GM19025 (cell line): ENCODE measurements around the gene PPP1R27.

Experiments
- ATAC-seq: cut with Tn5 transposase; IDR thresholded peaks from one replicate; pipeline ENCODE4 v1.9.1; 2021; ENCODE audit warnings: mild to moderate bottlenecking, low read depth, moderate library complexity; ENCODE audit not compliant: unreplicated experiment

PPP1R27 gene

DNA sequence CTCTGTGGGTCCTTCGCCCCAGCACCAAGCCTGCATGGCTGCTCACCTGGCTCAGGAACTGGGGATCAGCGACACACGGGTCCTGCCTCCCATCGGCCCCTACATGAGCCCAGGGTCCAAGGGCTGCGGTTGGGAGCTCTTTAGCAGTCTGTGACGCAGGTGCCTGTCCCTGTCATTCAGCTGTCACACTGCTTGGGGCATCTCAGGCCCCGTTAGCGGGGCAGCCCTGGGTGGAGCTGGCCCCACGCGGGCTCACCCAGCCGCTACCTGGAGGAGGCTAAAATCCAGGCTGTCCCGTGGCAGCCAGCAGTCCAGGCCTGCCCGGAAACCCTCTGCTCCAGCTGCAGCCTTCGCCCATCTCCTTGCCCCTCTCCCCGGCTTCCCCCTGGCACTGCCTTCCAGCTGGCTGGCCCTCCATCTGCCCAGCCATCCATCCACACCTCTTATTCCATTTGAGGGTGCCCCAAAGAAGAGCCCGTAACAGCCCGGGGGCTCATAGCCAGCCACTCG lies 27.6 kb downstream of the PPP1R27 start:
- no peak for ATAC-seq

DNA sequence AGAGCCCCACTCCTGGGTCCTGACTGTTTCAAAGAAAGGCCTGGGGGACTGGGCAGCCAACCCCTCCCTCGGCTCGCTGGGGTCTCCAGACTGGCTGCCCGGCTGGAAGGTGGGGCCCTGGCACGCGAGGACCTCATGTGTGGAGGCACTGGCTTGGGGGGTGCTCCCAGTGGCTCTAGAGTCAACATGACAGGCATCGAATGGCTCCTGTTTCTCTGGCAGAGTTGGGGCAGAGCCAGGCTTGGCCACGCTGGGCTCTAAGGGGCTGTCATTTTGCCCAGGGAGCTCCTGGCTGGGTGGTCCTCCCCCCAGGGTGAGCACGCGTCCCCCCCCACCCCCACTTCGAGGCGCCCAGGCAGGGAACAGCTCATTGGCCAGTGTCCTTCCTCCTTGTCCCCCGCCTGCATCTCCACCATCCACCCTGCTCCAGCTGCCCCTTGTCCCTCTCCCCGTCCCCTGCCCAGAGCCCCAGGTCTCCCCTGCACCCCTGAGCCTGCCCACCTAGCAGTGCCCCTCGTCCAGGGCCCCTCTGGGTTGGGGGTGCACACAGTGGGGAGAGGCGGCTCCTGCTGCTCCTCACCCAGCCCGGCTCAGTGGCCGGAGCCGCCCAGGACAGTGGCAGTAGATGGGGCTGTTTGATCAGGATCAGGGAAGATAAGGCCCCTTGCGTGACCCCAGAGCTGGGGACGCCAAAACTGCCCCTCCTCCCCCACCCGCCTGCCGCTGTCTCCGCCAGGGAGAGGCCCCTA lies 28.2 kb downstream of the PPP1R27 start:
- no peak for ATAC-seq

DNA sequence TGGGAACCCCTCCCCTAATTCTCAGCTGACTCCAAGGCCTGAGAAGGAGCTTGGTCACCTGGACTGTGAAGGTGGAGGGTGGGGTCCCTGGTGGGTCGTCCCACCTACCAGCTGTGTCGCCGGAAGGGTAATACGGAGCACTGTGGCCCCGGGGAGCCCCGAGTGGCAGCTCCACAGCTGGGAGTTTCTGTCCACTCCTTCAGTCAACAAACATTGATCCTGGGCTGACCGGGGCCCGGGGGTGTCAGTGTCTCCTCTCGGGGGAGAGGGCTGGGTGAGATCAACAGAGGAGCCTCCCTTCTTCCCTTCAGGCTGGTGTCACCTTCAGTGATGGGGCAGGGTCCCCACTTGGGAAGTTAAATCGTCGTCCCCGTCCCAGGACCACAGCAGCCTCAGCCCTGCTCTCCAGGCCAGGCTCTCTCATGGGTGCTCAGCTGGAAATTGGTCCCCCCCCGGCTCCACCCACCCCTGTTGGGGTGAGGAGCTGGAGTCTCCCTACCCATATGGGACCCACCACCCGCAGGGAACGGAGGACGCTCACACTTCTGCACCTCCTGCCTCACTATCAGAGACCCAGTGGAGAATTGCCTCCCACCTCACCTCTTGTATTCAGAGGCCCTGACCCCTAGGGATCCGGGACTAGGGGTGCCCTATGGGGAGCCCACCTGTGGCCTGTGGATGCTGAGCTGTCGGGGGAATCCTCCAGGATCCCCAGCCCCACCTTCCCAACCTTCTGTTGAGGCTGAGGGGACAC lies 29.0 kb downstream of the PPP1R27 start:
- no peak for ATAC-seq

DNA sequence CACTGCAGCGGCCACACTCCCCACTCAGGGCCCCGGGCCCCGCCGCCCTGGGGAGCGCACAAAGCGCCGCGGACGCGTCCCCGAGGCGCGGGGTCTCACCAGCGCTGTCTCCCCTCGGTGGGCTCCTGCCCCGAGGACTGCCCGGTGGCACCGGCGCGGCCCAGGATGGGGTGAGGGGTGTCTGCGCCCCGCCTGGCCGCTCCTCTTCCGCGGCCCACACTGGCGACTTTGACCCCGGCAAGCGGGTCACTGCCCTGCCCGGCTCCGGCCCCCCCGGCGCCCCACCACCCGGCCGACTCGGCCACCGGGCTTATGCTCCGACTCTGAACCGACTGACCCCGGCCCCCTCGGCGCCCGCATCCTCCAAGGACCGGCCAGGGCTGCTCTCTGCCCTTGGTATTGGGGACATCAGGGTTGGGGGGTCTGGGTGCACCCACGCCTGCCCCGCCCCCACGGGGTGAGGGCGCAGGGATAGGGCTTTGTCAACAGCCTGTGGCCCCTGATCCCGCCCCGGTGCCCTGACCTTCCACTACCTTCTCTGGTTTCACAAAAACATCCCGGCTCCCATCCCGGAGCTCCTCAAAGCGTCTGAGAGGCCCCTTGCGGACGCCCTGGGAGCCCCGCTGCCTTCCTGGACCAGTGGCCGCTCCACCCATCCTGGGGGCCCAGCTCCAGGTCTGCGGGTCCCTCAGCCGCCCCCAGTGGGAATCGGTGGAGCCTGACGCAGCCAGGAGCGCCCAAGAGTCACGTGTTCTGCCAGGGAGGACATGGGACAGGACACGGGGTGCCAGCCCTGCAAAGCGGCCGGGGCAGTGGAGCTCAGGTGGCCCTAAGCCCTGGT lies 30.1 kb downstream of the PPP1R27 start:
- no peak for ATAC-seq

DNA sequence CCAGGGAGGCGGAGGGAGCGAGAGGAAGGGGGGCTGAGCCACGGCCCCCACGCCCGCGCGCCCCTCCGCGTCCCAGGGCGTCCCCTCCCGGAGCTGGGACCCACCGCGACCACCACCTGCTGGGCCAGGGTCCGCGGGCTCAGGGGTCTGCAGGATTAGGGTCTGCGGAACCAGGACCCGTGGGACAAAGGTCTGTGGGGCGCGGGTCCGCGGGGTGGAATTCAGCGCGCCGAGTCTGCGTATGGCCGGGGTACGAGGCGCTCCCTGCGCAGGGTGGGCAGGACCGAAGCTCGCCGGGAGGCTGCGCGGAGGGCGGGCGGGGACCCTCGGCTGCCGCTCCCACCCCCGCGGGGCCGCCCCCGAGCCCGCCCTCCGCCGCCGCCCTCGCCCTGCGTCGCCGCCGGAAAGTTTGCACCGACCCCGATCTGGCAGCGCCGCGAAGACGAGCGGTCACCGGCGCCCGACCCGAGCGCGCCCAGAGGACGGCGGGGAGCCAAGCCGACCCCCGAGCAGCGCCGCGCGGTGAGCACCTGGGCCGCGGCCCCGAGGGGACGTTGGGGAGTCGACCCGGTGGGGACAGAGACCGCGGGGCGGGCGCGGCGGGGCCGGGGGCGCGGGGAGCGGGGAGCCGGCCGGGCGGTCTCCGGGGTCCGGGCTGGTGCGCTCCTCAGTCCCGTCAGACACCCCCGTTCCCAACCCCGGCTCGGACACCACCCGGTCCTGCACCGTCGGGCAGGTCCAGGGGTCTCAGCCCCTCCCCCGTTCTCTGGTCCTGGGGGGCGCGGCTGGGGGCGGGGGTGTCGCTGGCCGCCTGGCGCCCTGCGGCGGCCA lies 30.9 kb downstream of the PPP1R27 start, which contains the start of gene GCGR:
TSS of gene GCGR (plus strand) at position 423 of the 831 bp plus-strand sequence. CDS start 4,869 bp downstream, outside the sequence.
- ATAC-seq, result no peak

DNA sequence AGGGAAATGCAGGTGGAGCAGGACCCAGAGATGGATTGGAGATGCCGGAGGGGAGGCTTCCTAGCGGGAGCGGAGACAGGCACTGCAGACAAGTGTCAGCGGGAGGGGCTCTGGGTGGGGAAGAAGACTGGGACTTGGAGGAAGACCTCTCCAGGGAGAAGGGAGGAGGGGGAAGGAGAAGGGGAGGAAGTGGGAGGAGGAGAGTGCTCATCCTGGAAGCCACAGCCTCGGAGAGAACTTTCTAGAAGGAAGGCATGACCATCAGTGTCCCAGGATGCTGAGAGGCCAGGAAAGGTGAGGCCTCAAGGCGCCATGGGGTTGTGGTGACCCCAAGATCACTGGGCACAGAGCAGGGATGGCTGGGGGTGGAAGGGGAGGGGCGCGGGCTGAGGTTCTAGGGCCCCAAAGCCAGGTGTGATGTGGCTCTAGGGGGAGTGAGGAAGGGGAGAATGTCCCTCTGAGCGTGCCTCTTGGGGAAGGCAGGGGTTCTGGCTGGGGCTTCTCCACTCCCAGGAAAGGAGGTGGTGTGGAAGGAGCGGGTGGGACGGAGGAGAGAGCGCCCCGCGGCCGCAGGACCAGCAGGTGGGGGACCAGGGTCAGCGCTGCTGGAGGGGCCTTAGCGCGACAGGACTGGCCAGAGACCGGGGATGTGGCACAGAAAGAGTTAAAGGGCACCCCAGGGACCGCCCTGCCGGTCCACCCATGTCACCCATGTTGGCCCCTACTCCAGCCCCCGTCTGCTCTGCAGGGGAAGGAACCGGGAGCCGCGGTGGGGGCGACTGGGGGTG lies 31.8 kb downstream of the PPP1R27 start:
- no peak for ATAC-seq

DNA sequence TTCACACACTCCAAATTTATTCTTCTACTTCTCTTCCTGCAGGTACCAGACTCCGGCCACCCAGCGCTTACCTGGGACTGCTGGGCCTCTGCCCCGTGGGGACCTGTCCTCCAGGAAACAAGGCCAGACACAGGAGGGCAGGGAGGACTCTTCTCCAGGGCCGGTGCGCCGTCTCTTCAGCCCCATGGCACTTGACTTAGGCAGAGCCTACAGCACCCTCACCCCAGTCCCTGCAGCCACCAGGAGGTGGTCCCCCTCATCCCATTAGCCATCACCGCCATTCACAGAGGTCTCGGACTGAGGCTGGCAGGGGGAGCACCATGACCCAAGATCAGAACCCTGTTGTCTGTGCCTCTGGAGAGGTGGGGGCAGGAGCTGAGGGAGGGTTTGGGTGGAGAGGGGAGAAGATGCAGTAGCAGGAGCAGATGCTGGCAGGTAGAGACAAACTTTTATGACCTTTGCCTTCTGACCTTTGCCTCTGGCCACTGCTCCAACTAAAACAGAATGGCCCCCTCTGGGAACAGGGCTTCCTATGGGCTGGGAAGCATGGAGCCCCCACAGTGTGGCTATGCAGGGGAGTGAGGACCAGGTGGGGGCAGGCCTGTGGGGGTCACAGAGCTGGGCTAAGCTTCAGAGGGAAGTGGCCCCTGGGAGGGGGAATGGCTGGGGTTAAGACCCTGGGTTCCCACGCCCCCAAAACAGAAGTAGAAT lies 32.6 kb downstream of the PPP1R27 start:
- no peak for ATAC-seq

DNA sequence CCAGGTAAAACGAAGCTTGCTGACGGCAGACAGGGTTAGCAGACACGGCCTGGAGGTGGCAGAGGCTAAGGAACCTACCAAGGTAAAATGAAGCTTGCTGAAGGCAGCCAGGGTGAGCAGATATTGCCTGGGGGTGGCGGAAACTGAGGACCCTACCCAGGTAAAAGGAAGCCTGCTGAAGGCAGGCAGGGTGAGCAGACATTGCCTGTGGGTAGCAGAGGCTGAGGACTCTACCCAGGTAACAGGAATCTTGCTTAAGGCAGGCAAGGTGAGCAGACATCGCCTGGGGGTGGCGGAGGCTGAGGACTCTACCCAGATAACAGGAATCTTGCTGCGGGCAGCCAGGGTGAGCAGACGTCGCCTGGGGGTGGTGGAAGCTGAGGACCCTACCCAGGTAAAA lies 33.5 kb downstream of the PPP1R27 start:
- ATAC-seq, result no peak

DNA sequence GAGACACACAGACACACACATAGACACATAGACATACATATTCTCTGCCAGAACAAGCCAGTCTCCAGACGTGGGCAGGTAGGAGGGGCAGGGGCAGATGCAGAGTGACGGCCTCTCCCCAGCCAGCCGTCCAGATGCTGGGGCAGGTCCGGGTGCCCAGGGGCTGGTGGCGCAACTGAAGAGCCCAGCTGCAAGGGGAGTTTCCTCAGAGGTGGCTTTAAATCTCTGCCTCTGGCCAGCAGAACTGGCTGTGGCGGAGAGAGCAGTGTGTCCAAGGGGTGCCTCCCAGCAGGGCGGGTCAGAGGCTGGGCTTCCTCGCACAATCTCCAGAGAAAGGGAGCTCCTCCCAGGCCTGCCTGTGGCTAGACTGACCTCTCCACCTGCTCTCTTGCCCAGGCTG lies 40.3 kb downstream of the PPP1R27 start:
- ATAC-seq, result no peak

DNA sequence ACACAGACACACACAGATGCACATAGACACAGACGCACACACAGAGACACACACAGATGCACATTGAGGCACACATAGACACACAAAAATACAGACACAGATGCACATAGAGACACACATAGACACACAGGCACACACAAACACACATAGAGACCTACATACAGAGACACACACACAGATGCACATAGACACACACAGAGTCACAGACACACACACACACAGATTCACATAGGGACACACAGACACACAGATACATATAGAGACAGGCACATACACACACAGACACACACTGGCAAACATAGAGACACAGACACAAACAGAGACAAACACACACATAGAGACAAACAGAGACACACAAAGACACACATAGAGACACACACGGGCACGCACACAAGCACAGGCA lies 40.8 kb downstream of the PPP1R27 start:
- no peak for ATAC-seq

DNA sequence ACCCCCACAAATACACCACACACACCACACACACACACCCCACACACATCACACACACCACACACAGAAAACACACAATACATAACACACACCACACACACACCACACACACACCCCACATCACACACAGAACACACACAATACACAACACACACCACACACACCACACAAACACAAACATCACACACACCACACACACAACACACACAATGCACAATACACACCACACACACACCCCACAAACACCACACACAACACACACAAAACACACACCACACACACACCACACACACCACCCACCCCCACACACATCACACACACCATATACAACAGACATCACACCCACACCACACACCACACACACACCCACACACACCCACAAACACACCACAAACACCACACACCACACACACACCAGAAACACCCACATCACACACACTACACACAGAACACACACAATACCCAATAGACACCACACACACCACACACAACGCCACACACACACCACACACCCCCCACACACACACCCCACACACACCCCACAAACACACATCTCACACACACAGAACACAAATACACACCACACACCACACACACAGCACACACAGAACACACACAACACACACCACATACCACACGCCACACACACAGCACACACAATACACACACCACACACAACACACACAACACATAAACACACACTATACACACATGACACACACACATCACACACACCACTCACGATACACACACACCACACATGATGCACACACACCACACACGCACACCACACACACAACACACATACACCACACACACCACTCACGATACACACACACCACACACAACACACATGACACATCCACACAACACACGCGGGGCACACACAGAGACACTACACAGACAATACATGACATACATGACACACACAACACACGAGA lies 41.9 kb downstream of the PPP1R27 start:
- no peak for ATAC-seq
